Bronchial epithelial cell (primary cell): ENCODE measurements around the gene SLC22A13. TPM values are rescaled to one million over a fixed set of nuclear protein-coding genes. Genes with fewer than 3 reads are reported as not detected.

Experiments
- DNase-seq: peaks from one replicate; pipeline ENCODE4 v3.0.0-alpha.2; 2010; ENCODE audit warnings: low read depth
- FAIRE-seq: peaks from 2 replicates; lab custom pipeline; 2011; peaks lifted over from hg19 to GRCh38; lab: Jason Lieb, UNC
- H3K27me3 ChIP-seq: 2 replicates; pipeline ENCODE4 v1.5.1; 2011; ENCODE audit warnings: low read length; ENCODE audit not compliant: control insufficient read depth, insufficient read depth
- H3K36me3 ChIP-seq: 2 replicates; pipeline ENCODE4 v1.5.1; 2011; ENCODE audit warnings: low read length; ENCODE audit not compliant: control insufficient read depth, insufficient read depth
- H3K4me3 ChIP-seq: 2 replicates; pipeline ENCODE4 v1.5.1; 2011; ENCODE audit warnings: mild to moderate bottlenecking, low read depth, low read length, control low read depth
- CTCF ChIP-seq: IDR thresholded peaks from 2 replicates; pipeline ENCODE4 v1.5.1; 2011; ENCODE audit warnings: mild to moderate bottlenecking, moderate library complexity, low read length, control low read depth, inconsistent platforms; ENCODE audit not compliant: insufficient read depth, severe bottlenecking
- total RNA-seq: library from RNA; depleted of rRNA; stranded (reverse); fragments of >200 nt; gene quantifications from 2 replicates; pipeline ENCODE4 v1.2.1, GENCODE V29; 2014

The SLC22A13 gene
- total RNA-seq, 1 donor from 2014 or later, result 0.79 TPM

- TF ChIP-seq CTCF, result no peak
- DNase-seq (no peak), FAIRE-seq (no peak)
Measured at GRCh38 chr3:38313263-38313662, 47.7 kb downstream of the SLC22A13 start.

GRCh38 chr3:38313695-38314094 lies 48.1 kb downstream of the SLC22A13 start:
- TF ChIP-seq CTCF, result no peak
- Histone ChIP-seq H3K27me3 (no peaks in the 10 kb centered on the region), H3K36me3 (no peaks in the 10 kb centered on the region), H3K4me3 (no peak overlapping the region)
- no peak for FAIRE-seq
- DNase-seq, result no peak

More at GRCh38 chr3:38313263-38313662, 47.7 kb downstream of the SLC22A13 start:
- H3K4me3 ChIP-seq, result no peak overlapping the region
- H3K27me3 ChIP-seq, result no peaks in the 10 kb centered on the region
- H3K36me3 ChIP-seq, result no peaks in the 10 kb centered on the region

- FAIRE-seq (no peak), DNase-seq (no peak)
- H3K36me3 ChIP-seq, result no peaks in the 10 kb centered on the region
Measured at GRCh38 chr3:38314112-38314763, 48.6 kb downstream of the SLC22A13 start.

GRCh38 chr3:38314764-38315487 lies 49.3 kb downstream of the SLC22A13 start:
- Histone ChIP-seq H3K27me3 (no peaks in the 10 kb centered on the region), H3K36me3 (no peaks in the 10 kb centered on the region), H3K4me3 (no peak overlapping the region)
- no peak for TF ChIP-seq CTCF
- no peak for FAIRE-seq
- DNase-seq, result no peak

More at GRCh38 chr3:38314112-38314763, 48.6 kb downstream of the SLC22A13 start:
- H3K27me3 ChIP-seq, result no peaks in the 10 kb centered on the region
- TF ChIP-seq CTCF, result no peak
- H3K4me3 ChIP-seq, result no peak overlapping the region

- H3K36me3 ChIP-seq, result no peaks in the 10 kb centered on the region
- TF ChIP-seq CTCF, result no peak
- no peak for DNase-seq
- no peaks in the 10 kb centered on the region for H3K27me3 ChIP-seq
- H3K4me3 ChIP-seq, result no peak overlapping the region
- peak; percentile 28 for FAIRE-seq
Measured at GRCh38 chr3:38315488-38316230, 50.0 kb downstream of the SLC22A13 start.
